KOPT-K1 (cell line): Measurements from ENCODE around the gene ADORA1.

Source experiments
- H3K27ac ChIP-seq: fragments of 200-600 bp; sonication (generic); 2 replicates; pipeline ENCODE4 v1.5.1; 2016; ENCODE audit warnings: antibody characterized with exemption, mild to moderate bottlenecking, low read depth, low read length; ENCODE audit not compliant: poor library complexity, severe bottlenecking
- H3K36me3 ChIP-seq: fragments of 200-600 bp; sonication (generic); 2 replicates; pipeline ENCODE4 v1.5.1; 2017; ENCODE audit warnings: antibody characterized with exemption, mild to moderate bottlenecking, low read length, moderate library complexity; ENCODE audit not compliant: insufficient read depth
- H3K9me3 ChIP-seq: fragments of 200-600 bp; sonication (generic); 2 replicates; pipeline ENCODE4 v1.5.1; 2017; ENCODE audit warnings: antibody characterized with exemption, low read length, mild to moderate bottlenecking; ENCODE audit not compliant: insufficient read depth, poor library complexity, severe bottlenecking

ADORA1 gene

DNA sequence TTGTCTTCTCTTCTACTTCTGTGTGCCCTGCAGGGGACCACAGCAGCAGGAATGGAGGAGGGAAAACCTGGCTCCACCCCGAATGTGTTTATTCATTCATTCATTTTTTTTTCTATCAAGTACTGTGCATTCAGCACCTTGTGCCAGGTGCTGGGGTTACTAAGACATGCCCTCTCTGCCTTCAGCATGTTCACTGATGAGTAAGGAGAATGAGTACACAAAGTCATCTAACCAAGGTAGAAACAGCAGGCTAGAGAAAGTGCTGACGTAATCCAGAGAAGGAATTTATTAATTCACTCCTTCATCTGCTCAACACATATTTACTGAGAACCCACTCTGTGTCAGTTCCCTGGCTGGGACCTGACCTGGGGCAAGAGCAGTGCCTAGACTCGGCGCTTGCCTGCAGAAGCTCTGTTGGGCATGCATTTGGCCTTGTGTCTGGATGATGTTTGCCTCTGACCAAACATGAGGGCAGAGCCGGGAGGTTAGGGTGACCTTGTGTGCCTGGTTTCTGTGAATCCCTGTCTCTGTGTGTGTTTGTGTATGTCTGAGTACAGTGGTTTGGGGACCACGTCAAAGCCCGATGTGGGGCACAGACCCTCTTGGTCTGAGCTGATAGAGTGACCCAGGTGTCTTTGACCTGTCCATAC, 38.4 kb upstream of the ADORA1 start:
- Histone ChIP-seq H3K36me3 (no peaks in the 10 kb centered on the region), H3K9me3 (no peaks in the 10 kb centered on the region), H3K27ac (no peak overlapping the region)

DNA sequence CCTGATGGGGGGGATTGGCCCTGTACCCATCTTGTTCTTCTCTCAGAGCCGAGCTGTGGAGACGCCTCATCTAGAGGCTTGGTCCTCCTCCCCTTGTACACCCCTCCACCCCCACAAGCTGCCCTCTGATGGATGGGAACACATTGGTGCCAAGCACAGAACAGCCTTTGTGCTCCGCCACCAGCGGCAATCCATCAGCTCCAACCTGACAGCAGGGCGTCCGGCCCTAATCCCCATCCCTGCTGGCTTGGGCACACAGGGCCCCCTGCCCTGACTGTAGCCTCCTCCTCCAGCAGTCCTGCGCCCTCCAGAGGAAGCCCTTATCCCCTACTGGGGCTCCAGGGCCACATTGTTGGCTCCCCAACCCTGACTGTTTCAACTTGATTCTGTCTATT, 37.9 kb upstream of the ADORA1 start:
- Histone ChIP-seq H3K36me3 (no peaks in the 10 kb centered on the region), H3K9me3 (peaks cover 5% of the 10 kb centered on the region), H3K27ac (no peak overlapping the region)

DNA sequence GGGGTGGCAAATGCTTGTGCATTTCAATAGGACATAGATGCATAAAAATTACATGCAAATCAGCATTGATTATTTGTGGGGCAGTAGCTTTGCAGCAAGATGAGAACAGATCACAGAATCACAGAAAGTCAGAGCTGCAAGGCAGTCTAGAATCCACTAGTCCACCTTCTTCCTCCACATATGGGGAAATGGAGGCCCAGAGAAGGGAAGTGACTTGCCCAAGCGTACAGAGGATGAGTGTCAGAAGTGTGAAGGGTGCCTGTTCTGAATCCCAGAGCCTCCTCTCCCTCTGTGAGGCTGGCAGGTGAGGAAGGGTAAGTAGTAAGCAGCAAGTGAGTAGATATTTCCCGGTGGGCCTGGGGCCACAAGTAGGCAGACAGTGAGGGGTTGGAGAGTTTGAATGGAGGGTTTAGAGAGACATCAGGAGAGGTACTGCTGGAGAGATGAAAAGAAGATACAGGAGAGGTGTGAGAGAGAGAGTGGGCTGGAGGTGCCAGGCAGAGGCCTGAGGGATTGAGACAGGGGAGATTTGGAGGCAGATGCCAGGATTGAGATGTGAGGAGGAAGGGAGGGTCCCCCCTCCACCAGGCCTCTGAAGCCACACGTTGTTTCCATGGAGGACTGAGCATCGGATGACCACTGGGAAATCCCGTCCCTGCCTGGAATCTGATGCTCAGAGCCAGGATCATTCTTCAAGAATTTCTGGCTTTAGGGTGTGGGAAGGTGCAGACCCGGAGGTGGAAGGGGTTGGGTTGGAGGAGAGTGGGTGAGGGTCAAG, 36.9 kb upstream of the ADORA1 start:
- Histone ChIP-seq H3K27ac (no peak overlapping the region), H3K36me3 (no peaks in the 10 kb centered on the region), H3K9me3 (peaks cover 14% of the 10 kb centered on the region)

DNA sequence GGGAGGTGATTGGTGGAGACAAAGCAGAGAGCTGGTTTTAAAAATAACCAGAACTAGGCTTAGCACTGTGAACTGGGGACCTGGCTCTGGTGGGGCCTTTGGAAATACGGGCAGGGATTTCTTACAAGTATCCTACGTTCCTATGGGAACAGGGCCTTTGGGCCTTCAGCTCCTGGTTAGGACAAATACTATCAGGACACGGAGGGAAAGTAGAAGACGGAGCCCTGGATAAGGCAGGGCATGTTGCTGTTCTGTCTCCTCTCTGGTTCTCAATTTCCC, 36.4 kb upstream of the ADORA1 start:
- Histone ChIP-seq H3K27ac (no peak overlapping the region), H3K36me3 (no peaks in the 10 kb centered on the region), H3K9me3 (peaks cover 15% of the 10 kb centered on the region)

DNA sequence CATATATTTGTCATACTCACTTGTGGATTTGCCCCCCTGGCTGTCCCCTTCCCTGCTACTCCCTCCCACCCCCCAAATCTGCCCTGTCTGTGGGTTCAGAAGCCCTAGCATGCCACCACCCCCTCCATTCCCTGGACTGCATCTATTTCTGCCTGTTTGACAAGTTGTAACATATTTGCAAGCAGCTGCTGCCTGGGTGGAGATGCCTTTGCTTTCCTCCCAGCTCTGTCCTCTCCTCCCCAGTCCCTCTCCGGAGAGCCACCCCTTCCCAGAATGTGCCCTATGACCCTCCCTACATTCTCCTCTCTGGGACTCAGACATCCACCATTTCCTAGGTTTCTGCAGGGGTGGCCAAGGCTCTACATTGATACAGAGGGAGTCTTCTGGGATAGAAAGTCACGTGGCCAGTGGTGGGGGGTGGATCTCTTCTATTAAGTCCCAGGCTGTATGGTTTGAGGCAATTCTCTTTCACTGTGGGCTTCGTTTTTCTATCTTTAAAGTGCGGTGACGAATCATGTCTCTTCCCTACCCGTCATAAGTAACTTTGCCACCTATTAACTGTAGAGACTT, 35.7 kb upstream of the ADORA1 start:
- no peak overlapping the region for H3K27ac ChIP-seq

DNA sequence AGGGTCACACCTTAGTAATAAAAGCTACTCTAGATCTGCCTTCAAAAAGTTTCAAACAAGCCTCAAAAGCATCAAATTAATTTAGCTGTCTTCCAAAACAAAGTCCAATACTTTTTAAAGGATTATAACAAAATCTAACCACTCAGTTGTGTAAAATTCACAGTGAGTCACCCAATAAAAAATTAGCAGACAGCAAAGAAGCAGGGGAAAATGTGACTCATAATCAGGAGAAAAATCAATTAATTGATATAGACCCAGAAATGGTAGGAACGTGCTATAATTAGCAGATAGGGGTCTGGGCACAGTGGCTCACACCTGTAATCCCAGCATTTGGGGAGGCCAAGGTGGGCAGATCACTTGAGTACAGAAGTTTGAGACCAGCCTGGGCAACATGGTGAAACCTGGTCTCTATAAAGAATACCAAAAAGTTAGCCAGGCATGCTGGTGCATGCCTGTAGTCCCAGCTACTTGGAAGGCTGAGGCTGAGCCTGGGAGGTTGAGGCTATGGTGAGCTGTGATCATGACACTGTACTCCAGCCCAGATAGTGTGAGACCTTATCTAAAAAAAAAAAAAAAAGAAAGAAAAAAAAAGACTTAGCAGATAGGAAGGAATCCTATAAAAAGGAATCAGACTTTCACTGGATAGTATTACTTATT, 33.6 kb upstream of the ADORA1 start:
- Histone ChIP-seq H3K9me3 (peaks cover 15% of the 10 kb centered on the region), H3K27ac (no peak overlapping the region), H3K36me3 (no peaks in the 10 kb centered on the region)

More for the DNA sequence above, 35.7 kb upstream of the ADORA1 start:
- Histone ChIP-seq H3K36me3 (no peaks in the 10 kb centered on the region), H3K9me3 (peaks cover 15% of the 10 kb centered on the region)

DNA sequence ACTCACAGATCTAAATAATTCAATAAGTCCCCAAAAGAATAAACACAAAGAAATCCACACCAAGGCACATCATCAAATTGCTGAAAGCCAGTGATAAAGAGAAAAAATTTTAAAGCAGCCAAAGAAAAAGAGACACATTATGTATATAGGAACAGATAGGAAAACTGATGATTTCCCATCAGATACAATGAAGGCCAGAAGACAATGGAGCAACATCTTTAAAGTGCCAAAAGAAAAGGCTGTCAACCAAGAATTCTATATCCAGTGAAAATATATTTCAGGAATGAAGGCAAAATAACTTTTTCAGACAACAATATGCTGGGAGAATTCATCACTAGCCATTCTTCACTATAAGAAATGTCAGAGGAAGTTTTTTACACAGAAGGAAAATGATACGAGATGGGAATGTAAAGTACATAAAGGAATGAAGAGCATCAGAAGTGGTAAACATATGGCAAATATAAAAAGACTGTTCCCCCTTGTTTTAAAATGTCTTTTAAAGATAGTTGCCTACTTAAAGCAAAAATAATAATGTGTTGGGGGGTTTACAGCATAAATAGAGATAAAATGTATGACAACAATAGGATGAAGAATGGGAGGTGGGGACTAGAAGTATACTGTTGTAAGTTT, 32.4 kb upstream of the ADORA1 start:
- no peak overlapping the region for H3K27ac ChIP-seq
- H3K36me3 ChIP-seq = no peaks in the 10 kb centered on the region
- H3K9me3 ChIP-seq = peaks cover 15% of the 10 kb centered on the region

DNA sequence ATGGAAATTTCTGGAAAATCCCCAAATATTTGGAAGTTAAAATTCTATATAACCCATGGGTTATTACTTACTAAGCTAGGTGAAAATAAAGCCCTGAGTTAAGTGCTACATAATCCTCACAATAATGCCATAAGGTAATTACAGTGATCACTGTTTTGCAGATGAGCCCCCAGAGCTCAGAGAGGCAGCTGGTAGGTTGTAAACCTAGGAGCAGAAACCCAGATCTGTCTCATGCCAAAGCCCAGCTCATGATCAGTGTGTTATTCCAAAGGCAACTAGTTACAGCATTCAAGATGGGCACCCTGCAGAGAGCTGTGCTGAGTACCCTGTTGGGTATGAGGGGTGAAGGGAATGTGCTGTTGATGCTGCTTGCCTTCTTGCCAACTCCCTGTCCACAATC, 31.0 kb upstream of the ADORA1 start:
- no peak overlapping the region for H3K27ac ChIP-seq
- no peaks in the 10 kb centered on the region for H3K36me3 ChIP-seq
- H3K9me3 ChIP-seq = peaks cover 15% of the 10 kb centered on the region

DNA sequence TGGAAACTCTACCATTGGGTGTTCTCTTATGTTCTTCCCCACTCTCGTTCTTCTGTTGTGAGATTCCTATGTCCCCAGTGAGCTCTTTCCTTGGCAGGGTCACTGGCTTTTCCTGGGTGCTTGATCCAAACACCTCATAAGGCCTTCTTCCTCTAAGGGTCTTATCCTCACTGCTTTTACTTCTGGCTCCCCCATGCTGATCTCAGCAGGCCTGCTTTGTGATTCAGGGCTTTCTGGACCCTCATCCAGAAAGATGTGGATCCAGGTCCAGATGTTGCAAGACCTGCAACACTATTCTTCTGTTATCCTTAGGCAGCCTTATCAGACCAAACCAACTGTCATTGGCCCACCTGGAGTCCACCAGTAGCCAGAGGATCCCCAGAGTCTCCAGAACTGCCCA, 30.5 kb upstream of the ADORA1 start:
- no peak overlapping the region for H3K27ac ChIP-seq
- no peaks in the 10 kb centered on the region for H3K36me3 ChIP-seq
- peaks cover 15% of the 10 kb centered on the region for H3K9me3 ChIP-seq

DNA sequence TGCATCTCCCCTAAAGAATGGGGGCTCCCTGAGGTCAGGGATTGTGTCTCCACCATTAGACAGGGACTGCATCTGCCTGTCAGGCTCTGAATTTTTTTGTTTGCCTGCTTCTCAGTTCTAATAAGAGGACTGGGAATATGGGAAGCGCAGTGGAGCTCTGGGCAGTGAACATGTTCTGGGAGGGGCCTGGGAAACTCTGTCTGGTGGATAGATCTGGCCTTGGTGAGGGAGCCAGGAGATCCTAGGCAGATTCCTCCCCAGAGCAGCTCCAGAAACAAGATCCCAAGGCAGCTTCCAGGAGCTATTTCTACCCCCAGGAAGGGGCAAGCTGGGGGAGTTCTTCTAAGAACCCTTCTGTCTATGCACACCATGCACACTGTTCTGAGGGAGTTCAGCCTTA, 29.1 kb upstream of the ADORA1 start:
- H3K36me3 ChIP-seq = no peaks in the 10 kb centered on the region
- peaks cover 15% of the 10 kb centered on the region for H3K9me3 ChIP-seq
- no peak overlapping the region for H3K27ac ChIP-seq

DNA sequence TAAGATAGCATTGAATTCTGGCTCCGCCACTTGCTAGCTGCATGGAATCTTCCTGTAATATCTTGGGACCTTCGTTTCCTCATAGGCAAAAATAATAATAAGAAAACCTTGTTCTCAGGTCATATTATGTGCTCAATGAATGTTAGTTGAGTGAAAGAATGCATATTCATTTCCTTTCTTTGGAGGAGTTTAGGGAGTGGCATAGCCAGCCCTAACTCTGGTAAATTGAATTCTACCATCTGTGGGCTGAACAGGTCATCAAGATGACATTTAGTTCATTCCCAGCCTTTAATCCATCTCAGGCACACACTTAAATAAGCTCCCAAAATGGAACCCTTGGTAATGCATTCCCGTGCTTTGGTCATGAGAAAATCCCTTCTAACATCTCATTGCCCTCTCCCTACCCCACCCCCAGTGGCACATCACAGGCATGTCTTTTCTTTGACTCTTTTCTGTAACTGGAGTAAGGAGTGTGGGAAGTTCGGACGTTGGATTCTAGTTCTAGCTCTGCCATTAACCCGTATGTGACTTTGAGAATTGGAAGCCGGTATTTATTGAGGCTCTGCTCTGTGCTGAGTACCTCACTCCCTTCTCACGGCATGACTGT, 28.5 kb upstream of the ADORA1 start:
- H3K9me3 ChIP-seq = peaks cover 15% of the 10 kb centered on the region
- H3K36me3 ChIP-seq = no peaks in the 10 kb centered on the region
- no peak overlapping the region for H3K27ac ChIP-seq

DNA sequence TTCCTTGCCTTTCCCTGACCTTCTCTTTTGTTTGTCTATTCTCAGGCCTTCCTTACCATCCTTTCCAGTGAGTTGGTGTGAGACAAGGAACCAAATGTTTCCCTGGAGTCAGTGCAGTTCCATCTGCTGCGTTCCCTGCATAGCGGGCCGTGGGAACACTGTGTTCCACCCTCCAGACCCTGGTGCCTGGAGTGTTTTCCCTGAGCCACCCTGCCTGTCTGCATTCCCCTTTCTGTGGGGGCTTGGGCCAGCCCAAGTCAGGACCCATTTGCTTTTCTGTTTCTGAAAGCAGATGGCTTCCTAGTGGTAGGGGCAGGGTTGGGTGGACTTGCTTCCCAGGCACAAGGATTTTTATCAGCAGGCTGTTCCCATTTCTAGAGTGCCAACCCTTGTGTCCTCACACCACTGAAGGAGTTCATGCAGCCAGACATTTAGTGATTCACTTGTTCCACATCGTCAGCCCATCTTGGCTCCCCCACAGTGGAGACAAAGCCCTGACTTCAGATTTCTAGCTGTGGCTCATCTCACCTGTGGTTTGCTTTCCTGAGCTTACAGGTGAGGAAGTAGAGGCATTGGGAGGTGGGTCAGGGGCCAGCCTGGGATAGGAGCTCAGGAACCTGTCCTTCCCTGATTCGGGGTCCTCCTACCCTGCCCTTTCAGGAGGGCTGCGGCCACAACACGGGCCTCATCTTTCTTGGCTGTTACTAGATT, 27.6 kb upstream of the ADORA1 start:
- peaks cover 9% of the 10 kb centered on the region for H3K9me3 ChIP-seq
- H3K27ac ChIP-seq = no peak overlapping the region
- H3K36me3 ChIP-seq = no peaks in the 10 kb centered on the region

DNA sequence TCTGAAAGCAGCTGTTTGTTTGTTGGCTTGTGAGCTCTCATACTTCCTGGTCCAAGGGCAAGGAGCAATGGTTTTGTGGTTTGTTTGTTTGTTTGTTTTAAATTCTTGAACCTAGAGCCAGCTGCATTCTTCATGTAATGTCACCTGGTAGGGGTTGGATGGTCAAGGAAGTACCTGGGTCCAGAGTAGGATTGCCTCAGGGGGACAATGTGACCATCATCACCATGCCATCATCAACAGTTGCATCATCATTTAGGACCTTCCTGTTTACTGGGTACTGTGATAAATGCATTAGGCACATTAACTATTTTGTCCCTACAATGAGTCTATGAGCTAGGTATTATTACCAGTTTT, 27.0 kb upstream of the ADORA1 start:
- no peaks in the 10 kb centered on the region for H3K36me3 ChIP-seq
- H3K9me3 ChIP-seq = peaks cover 9% of the 10 kb centered on the region
- H3K27ac ChIP-seq = no peak overlapping the region

DNA sequence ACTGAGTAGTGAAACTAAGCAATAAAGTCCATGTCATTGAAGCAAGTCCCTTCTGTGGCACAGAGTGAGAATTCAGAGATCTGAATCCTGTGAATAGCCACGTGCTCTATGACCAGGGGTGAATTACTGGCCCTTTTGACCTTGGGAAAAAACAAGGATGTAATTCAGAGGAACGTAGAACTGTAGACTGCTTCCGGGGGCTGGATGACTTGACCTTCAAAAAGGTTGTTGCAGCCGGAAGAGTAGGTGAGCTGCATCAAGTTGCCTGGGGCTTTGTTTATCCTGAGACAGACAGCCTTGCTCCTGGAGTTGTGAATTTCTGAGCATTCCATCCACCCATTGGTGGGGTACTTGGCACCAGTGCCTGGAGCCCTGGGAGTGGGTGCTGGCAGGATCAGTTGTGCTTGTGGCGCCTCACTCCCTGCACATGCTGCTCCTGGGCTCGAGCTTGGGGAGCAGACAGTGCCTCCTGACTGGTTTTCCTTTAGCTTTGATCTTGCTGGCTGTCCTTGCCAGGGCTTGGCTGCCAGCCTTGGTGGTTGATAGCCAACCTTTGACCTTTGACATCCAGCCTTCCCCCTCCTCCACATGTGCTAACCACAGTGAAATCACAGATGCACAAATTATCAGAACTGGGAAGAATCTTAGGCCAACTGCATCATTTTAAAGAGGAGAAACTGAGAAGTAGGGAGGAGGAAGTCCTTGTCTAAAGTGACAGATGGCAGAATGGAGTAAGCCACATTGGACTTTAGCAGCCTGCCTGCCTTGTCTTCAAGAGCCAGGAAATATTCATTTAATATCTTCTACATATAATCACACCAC, 25.5 kb upstream of the ADORA1 start:
- peaks cover 10% of the 10 kb centered on the region for H3K9me3 ChIP-seq
- no peaks in the 10 kb centered on the region for H3K36me3 ChIP-seq
- no peak overlapping the region for H3K27ac ChIP-seq
